Stimulated activated CD4-positive, alpha-beta T cell treated with anti-CD3 and anti-CD28 coated beads, Interleukin-15, amount 100 ng/mL, for 1 hour (primary cell): ENCODE measurements around the gene BMP2.

Source experiments
- DNase-seq, 2 donors: peaks; one replicate each; pipeline ENCODE4 v3.0.0-alpha.2; 2020; ENCODE audit warnings: low read depth in 1 of 2, low spot score in 1 of 2

Gene BMP2

GRCh38 chr20:6767126-6767535 is 355 bp upstream of the BMP2 start:
- no peak for DNase-seq

- no peak for DNase-seq
These were observed 998 bp downstream of the BMP2 start for GRCh38 chr20:6768228-6769140.

- DNase-seq = no peak
These were observed 2.7 kb downstream of the BMP2 start for GRCh38 chr20:6769903-6770785.

- no peak for DNase-seq
These were observed 3.3 kb downstream of the BMP2 start for GRCh38 chr20:6770786-6771100.

- no peak for DNase-seq
These were observed 13.1 kb downstream of the BMP2 start for GRCh38 chr20:6780433-6781190.

GRCh38 chr20:6783752-6784151 is 16.3 kb downstream of the BMP2 start:
- DNase-seq = no peak

GRCh38 chr20:6784210-6784631 is 16.7 kb downstream of the BMP2 start:
- no peak for DNase-seq

- no peak for DNase-seq
These were observed 17.3 kb downstream of the BMP2 start for GRCh38 chr20:6784767-6785166.

- no peak for DNase-seq
These were observed 19.1 kb downstream of the BMP2 start for GRCh38 chr20:6786548-6786947.

GRCh38 chr20:6792789-6793188 is 25.3 kb downstream of the BMP2 start:
- DNase-seq = no peak

GRCh38 chr20:6802227-6802626 is 34.7 kb downstream of the BMP2 start:
- no peak for DNase-seq

- DNase-seq = no peak
These were observed 38.8 kb downstream of the BMP2 start for GRCh38 chr20:6806275-6806674.

- no peak for DNase-seq
These were observed 44.0 kb downstream of the BMP2 start for GRCh38 chr20:6811262-6812035.

- DNase-seq = no peak
These were observed 45.0 kb downstream of the BMP2 start for GRCh38 chr20:6812530-6812929.

- no peak for DNase-seq
These were observed 47.5 kb downstream of the BMP2 start for GRCh38 chr20:6814945-6815344.

GRCh38 chr20:6818033-6818808 is 50.7 kb downstream of the BMP2 start:
- no peak for DNase-seq

GRCh38 chr20:6819599-6819998 is 52.1 kb downstream of the BMP2 start:
- no peak for DNase-seq

- no peak for DNase-seq
These were observed 56.9 kb downstream of the BMP2 start for GRCh38 chr20:6824401-6824800.

- DNase-seq = no peak
These were observed 60.0 kb downstream of the BMP2 start for GRCh38 chr20:6827472-6827871.
